T-helper 17 cell (primary cell): ENCODE data around the gene TMEM54. TPM values are rescaled to one million over a fixed set of nuclear protein-coding genes. Genes with fewer than 3 reads are reported as not detected.

ENCODE experiments used
- ATAC-seq: fragments of 150-1000 bp; cut with Tn5 transposase; 2 replicates; pipeline ENCODE4 v1.10.0; 2021; ENCODE audit warnings: mild to moderate bottlenecking, moderate library complexity
- DNase-seq, 3 donors: peaks; one replicate each; pipeline versions ENCODE4 v3.0.0 to v3.0.0-alpha.2; 2020 to 2021
- H3K9me3 ChIP-seq: one replicate; pipeline ENCODE4 v1.7.0; 2013; ENCODE audit warnings: low read length, mild to moderate bottlenecking; ENCODE audit not compliant: control insufficient read depth, poor library complexity, severe bottlenecking
- H3K27ac Mint-ChIP-seq: one replicate; pipeline ENCODE4 v1.8.0; 2022; ENCODE audit warnings: mild to moderate bottlenecking, moderate library complexity, mixed read lengths
- H3K27me3 Mint-ChIP-seq: one replicate; pipeline ENCODE4 v1.8.0; 2022; ENCODE audit warnings: mixed read lengths
- H3K36me3 Mint-ChIP-seq: one replicate; pipeline ENCODE4 v1.8.0; 2022; ENCODE audit warnings: low read depth, mixed read lengths
- H3K4me1 Mint-ChIP-seq: one replicate; pipeline ENCODE4 v1.8.0; 2022; ENCODE audit warnings: mild to moderate bottlenecking, mixed read lengths
- H3K4me3 Mint-ChIP-seq: one replicate; pipeline ENCODE4 v1.8.0; 2022; ENCODE audit warnings: mild to moderate bottlenecking, moderate library complexity, mixed read lengths
- total RNA-seq, 4 donors: library from RNA in 2 of 4; stranded (reverse) in 2 of 4; gene quantifications; one replicate each; pipeline ENCODE4 v1.2.3 and lab custom pipeline; 2022 to 2026

The TMEM54 gene
- total RNA-seq, 2 donors from 2014 or later = not detected

DNA sequence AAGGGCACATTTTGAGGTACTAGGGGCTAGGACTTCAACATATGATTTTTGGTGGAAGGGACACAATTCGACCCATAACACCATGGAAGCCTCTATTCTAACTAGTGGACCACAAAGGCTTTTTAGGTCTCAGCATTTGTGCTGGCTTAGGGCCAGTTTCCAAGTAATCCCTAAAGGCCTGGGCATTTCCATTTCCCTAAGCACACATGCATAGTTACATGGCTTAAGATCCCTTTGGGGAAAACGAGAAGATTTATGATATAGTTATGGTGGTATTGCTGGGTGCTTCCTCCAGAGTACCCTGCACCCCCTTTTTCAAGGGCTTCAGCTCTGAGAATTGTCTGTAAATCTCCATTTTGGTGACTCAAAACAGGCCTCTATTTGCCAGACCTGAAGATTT lies 28.2 kb upstream of the TMEM54 start:
- peaks cover 7% of the 10 kb centered on the region for H3K36me3 Mint-ChIP-seq
- no peaks in the 10 kb centered on the region for H3K9me3 ChIP-seq
- DNase-seq (no peak), ATAC-seq (no peak)
- peaks cover 26% of the 10 kb centered on the region for H3K27me3 Mint-ChIP-seq
- peaks cover 22% of the 10 kb centered on the region for H3K4me1 Mint-ChIP-seq
- H3K4me3 Mint-ChIP-seq = no peak overlapping the region
- H3K27ac Mint-ChIP-seq = no peak overlapping the region

DNA sequence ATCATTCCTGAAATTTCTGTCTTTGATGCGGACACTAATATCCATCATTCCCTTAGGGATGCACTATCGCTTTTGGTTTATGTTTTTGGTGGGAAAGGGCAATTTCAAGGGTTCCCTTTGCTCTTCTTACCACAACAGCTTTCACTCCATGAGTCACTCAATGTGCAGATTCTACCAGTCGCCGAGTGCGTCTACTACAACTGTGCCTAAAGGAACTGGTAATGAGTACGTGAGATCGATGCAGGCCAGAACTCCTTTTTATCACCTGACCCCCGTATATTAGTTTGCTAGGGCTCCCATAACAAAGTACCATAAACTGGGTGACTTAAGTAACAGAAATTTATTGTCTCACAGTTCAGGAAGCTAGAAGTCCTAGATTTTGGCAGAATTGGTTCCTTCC lies 27.5 kb upstream of the TMEM54 start:
- peaks cover 8% of the 10 kb centered on the region for H3K36me3 Mint-ChIP-seq
- H3K9me3 ChIP-seq = no peaks in the 10 kb centered on the region
- peaks cover 27% of the 10 kb centered on the region for H3K4me1 Mint-ChIP-seq
- DNase-seq (no peak), ATAC-seq (no peak)
- H3K4me3 Mint-ChIP-seq = no peak overlapping the region
- peaks cover 32% of the 10 kb centered on the region for H3K27me3 Mint-ChIP-seq
- H3K27ac Mint-ChIP-seq = no peak overlapping the region

- DNase-seq = no peak
- Mint-ChIP-seq H3K4me3 (peak overlapping the region; percentile 9), H3K36me3 (peaks cover 12% of the 10 kb centered on the region), H3K27me3 (peaks cover 37% of the 10 kb centered on the region), H3K4me1 (peaks cover 26% of the 10 kb centered on the region), H3K27ac (no peak overlapping the region)
- no peaks in the 10 kb centered on the region for H3K9me3 ChIP-seq
- ATAC-seq = no peak
Observed at GRCh38 chr1:32928285-32928684, 27.1 kb upstream of the TMEM54 start.

DNA sequence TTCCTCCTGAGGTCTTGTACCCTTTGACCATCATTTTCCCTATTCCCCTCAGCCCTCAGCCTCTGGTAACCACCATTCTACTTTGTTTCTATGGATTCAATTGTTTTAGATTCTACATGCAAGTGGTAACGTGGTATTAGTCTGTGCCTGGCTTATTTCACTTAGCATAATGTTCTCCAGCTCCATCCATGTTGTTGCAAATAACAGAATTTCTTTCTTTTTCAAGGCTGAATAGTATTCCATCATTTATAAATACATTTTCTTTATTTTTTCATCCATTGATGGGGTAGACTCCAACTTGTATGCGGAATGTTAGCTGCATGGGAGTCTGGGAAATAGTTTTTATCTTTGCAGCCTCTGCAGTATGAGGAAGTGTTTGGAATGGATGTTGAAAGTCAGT lies 26.3 kb upstream of the TMEM54 start:
- ATAC-seq (no peak), DNase-seq (no peak)
- Mint-ChIP-seq H3K27ac (no peak overlapping the region), H3K36me3 (peaks cover 14% of the 10 kb centered on the region), H3K27me3 (peaks cover 45% of the 10 kb centered on the region), H3K4me3 (no peak overlapping the region), H3K4me1 (peaks cover 29% of the 10 kb centered on the region)
- no peaks in the 10 kb centered on the region for H3K9me3 ChIP-seq

GRCh38 chr1:32926562-32926961 lies 25.4 kb upstream of the TMEM54 start:
- peak overlapping the region; percentile 87 for H3K27ac Mint-ChIP-seq
- no peak for DNase-seq
- H3K4me3 Mint-ChIP-seq = no peak overlapping the region
- no peak for ATAC-seq
- peaks cover 29% of the 10 kb centered on the region for H3K4me1 Mint-ChIP-seq
- peaks cover 54% of the 10 kb centered on the region for H3K27me3 Mint-ChIP-seq
- peaks cover 14% of the 10 kb centered on the region for H3K36me3 Mint-ChIP-seq
- no peaks in the 10 kb centered on the region for H3K9me3 ChIP-seq

GRCh38 chr1:32925403-32926162 lies 24.4 kb upstream of the TMEM54 start:
- ATAC-seq = peak; percentile 66
- H3K27me3 Mint-ChIP-seq = peaks cover 64% of the 10 kb centered on the region
- peaks cover 29% of the 10 kb centered on the region for H3K4me1 Mint-ChIP-seq
- peaks cover 14% of the 10 kb centered on the region for H3K36me3 Mint-ChIP-seq
- peak overlapping the region; percentile 85 for H3K4me3 Mint-ChIP-seq
- DNase-seq = no peak
- peak overlapping the region; percentile 87 for H3K27ac Mint-ChIP-seq
- H3K9me3 ChIP-seq = no peaks in the 10 kb centered on the region

- peak overlapping the region; percentile 87 for H3K27ac Mint-ChIP-seq
- H3K4me3 Mint-ChIP-seq = peak overlapping the region; percentile 85
- peaks cover 31% of the 10 kb centered on the region for H3K4me1 Mint-ChIP-seq
- H3K9me3 ChIP-seq = no peaks in the 10 kb centered on the region
- peaks cover 14% of the 10 kb centered on the region for H3K36me3 Mint-ChIP-seq
- H3K27me3 Mint-ChIP-seq = peaks cover 70% of the 10 kb centered on the region
- ATAC-seq = peak; percentile 43
- no peak for DNase-seq
Observed at GRCh38 chr1:32924881-32925344, 23.7 kb upstream of the TMEM54 start.

DNA sequence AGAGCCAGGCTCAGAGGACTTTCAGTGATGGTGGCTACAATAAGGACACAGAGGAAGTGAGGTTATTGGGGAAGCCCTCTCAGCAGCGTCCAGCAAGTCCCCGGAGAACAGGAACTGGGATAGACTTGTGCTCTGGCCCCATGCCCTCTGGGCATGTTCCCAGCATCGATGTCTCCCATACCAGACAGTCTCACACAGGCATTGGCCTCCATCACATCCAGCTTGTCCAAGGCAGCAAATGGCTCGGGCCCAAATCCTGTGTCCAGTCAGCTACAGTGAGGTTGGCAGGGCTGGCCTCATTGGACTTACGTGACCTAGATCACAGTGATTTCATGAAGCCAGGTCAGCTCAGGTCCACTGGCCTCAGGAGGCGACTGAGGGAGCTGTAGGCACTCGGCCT lies 19.6 kb upstream of the TMEM54 start:
- Mint-ChIP-seq H3K4me1 (peaks cover 29% of the 10 kb centered on the region), H3K36me3 (peaks cover 11% of the 10 kb centered on the region), H3K4me3 (no peak overlapping the region), H3K27me3 (peaks cover 79% of the 10 kb centered on the region), H3K27ac (no peak overlapping the region)
- H3K9me3 ChIP-seq = no peaks in the 10 kb centered on the region
- DNase-seq (no peak), ATAC-seq (no peak)

DNA sequence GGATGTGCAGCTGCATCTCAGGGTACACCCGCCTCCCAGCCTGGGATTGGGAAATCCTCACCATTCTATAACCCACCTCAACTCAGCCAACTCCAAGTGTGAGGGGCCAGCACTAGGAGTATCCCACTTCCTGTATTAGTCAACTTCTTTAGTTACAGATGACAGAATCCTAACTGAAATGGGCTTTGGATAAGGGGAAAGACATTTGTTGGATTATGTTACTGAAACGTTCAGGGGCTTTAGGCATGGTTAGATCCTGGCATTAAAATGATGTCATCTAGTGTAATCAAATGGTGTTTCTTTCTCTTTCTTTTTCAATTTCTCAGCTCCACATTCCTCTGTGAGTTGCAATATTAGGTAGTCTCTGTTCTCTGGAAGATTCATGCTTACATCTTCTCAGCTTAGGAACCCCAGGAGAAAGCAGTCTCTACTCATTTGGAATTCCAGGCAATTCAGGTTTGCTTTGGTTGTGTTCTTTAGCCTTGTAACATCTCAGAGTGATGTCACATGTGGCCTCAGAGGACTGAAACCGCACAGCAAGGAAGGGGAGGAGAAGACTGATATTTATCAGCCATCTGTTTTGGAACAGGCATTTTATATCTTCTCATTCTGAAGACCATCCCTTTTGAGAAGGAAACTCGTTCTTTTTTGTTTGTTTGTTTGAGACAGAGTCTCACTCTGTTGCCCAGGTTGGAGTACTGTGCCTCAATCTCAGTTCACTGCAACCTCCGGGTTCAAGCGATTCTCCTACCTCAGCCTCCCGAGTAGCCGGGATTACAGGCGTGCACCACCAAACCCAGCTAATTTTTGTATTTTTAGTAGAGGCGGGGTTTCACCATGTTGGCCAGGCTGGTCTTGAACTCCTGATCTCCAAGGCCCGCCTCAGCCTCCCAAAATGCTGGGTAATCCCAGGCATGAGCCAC lies 18.9 kb upstream of the TMEM54 start:
- H3K9me3 ChIP-seq = no peaks in the 10 kb centered on the region
- ATAC-seq (no peak), DNase-seq (no peak)
- Mint-ChIP-seq H3K4me1 (peaks cover 21% of the 10 kb centered on the region), H3K36me3 (peaks cover 7% of the 10 kb centered on the region), H3K4me3 (peak overlapping the region; percentile 19), H3K27ac (no peak overlapping the region), H3K27me3 (peaks cover 78% of the 10 kb centered on the region)

DNA sequence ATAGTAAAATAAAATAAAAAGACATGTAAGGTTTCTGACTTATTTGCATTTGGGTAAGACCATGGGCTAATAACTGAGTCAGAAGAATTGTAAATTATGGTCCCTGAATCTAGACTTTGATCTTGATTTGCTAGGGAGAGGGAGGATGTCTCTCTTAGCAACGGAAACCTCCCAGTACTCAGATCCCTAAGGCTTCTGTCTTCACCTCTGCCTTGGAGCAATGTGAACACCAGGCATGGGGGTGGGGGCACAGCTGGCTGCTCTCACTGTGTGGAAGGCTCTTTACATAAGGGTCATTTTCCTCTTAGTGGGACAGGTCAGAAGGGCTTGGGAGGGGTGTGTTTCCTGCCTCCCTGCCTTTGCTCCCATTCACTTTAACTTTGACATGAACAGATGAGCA lies 17.0 kb upstream of the TMEM54 start:
- H3K4me1 Mint-ChIP-seq = peaks cover 8% of the 10 kb centered on the region
- peaks cover 2% of the 10 kb centered on the region for H3K36me3 Mint-ChIP-seq
- H3K9me3 ChIP-seq = no peaks in the 10 kb centered on the region
- no peak for DNase-seq
- peaks cover 59% of the 10 kb centered on the region for H3K27me3 Mint-ChIP-seq
- no peak overlapping the region for H3K4me3 Mint-ChIP-seq
- ATAC-seq = no peak
- no peak overlapping the region for H3K27ac Mint-ChIP-seq

DNA sequence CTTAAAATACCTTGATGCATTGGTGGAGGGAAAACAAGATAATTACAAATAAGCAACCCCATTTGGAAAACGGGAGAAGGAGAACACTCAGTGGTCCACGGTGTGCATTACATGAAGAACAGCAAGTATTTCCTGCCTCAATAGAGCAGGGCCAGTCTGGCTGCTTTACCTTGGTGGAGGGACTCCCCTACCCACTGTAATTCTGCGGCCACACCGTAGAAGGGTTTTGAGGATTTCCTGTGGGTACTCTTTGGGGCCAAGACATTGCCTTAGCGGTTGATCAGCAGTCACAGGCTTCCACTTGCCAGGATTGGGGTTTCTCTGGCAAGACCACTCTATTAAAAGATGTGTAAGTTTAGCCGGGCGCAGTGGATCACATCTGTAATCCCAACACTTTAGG lies 16.3 kb upstream of the TMEM54 start:
- H3K9me3 ChIP-seq = no peaks in the 10 kb centered on the region
- Mint-ChIP-seq H3K4me3 (no peak overlapping the region), H3K27ac (no peak overlapping the region), H3K36me3 (no peaks in the 10 kb centered on the region), H3K4me1 (peaks cover 5% of the 10 kb centered on the region), H3K27me3 (peaks cover 52% of the 10 kb centered on the region)
- DNase-seq (no peak), ATAC-seq (peak; percentile 64)

DNA sequence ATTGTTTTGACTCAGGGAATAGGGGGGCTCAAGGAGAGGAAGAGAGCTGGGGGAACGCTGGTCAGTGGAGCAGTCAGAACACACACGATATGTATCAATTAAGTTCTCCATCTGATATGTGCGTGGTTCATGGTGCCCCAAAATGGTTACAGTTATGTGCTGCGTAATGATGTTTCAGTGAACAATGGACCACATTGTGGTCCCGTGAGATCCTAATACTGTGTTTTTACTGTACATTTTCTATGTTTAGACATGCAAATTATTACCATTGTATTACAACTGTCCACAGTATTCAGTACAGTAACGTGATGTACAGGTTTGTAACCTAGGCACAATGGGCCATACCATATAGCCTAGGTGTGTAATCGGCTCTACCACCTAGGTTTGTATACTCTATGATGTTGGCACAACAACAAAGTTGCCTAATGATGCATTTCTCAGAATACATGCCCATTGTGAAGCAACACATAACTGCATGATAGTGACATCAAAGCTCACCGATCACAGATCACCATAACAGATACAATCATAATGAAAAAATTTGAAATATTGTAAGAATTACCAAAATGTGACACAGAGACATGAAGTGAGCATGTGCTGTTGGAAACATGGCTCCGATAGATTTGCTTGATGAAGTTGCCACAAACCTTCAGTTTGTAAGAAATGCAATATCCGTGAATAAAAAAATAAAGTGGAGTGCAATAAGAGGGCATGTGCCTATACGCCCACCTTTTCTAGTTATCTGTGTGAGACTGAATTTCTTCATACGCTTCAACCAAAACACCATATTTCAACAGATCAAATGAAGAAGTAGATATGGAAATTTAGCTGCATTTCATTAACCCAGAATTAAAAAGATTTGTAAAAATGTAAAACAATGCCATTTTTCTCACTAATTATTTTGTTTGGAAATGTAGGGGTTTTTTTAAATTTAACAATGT lies 14.8 kb upstream of the TMEM54 start:
- H3K9me3 ChIP-seq = no peaks in the 10 kb centered on the region
- peaks cover 4% of the 10 kb centered on the region for H3K4me1 Mint-ChIP-seq
- no peak overlapping the region for H3K27ac Mint-ChIP-seq
- peaks cover 37% of the 10 kb centered on the region for H3K27me3 Mint-ChIP-seq
- no peak overlapping the region for H3K4me3 Mint-ChIP-seq
- no peaks in the 10 kb centered on the region for H3K36me3 Mint-ChIP-seq
- no peak for DNase-seq
- no peak for ATAC-seq
